Heart left ventricle (tissue), 13 donors: Measurements from ENCODE around the gene AMMECR1.

Experiments used
- CTCF ChIP-seq, 12 donors: fragments of 200-600 bp; sonication (generic) in 4 of 12; IDR thresholded peaks; one replicate each; pipeline versions ENCODE4 v1.5.0 to v1.8.0; 2018 to 2022; ENCODE audit warnings: antibody characterized with exemption in 12 of 12, mild to moderate bottlenecking in 5 of 12
- POLR2A ChIP-seq, 2 donors: fragments of 450-650 bp; IDR thresholded peaks; one replicate each; pipeline ENCODE4 v1.6.1; 2017; ENCODE audit warnings: antibody characterized with exemption in 2 of 2, mild to moderate bottlenecking in 2 of 2, moderate library complexity in 2 of 2
- donor health status: ischemic (EF 13 %, LVEDD 7.1; RV severe dilation, severe dysfunction).
- donor health status: DM: no; HTN: yes; CAD: no.
- donor health status: DM: no; HTN: no; CAD: no.
- donor health status: ischemic (EF 25% LVEDD 6.9; RV normal size, moderate dysfunction).
- donor health status: ischemic (EF 25% LVEDD 5.7; RV mildly dilated, moderate dysfunction).
- donor health status: ischemic (EF 35%, LVEDD 5.7; RV mildly dilated, moderate dysfunction).
- donor health status: nonischemic (EF 11% LVEDD 7.7; RV severe dilation, severe dysfunction).
- donor health status: DM: yes; HTN: yes; CAD: no.
- donor health status: PGD.
- donor health status: ischemic (EF 29% LVEDD 5.4; RV normal size, mild dysfunction).
- donor health status: nonischemic (EF 23%, LVEDD 6.1; RV moderate dilation, normal function).

GRCh38 chrX:110181459-110182137 lies 136.3 kb downstream of the AMMECR1 start:
- no peak for TF ChIP-seq POLR2A (IDR thresholded peaks at IDR 0.05)
- no peak for TF ChIP-seq CTCF (IDR thresholded peaks at IDR 0.05)
